HEK293 (cell line): ENCODE data around the gene SLC3A2.
A peak's percentile ranks its signal among the peaks of the same experiment; 100 is the strongest.

ENCODE experiments used
- GLIS2 ChIP-seq: fragments of 450-650 bp; formaldehyde crosslinking; IDR thresholded peaks from 2 replicates; pipeline ENCODE4 v1.5.1; 2016; ENCODE audit warnings: missing biosample characterization, missing genetic modification characterization
- HOXD13 ChIP-seq: sonication (generic); formaldehyde crosslinking; IDR thresholded peaks from 2 replicates; pipeline ENCODE4 v1.8.0; 2022; ENCODE audit warnings: missing genetic modification reagents, borderline replicate concordance
- IKZF3 ChIP-seq: fragments of 450-650 bp; IDR thresholded peaks from 2 replicates; pipeline ENCODE4 v1.5.0; 2018; ENCODE audit warnings: missing biosample characterization, mild to moderate bottlenecking, missing genetic modification characterization, moderate library complexity
- SALL2 ChIP-seq: fragments of 450-650 bp; formaldehyde crosslinking; IDR thresholded peaks from 2 replicates; pipeline ENCODE4 v1.5.0; 2017; ENCODE audit warnings: missing biosample characterization, mild to moderate bottlenecking, missing genetic modification characterization, borderline replicate concordance
- SCRT2 ChIP-seq: fragments of 450-650 bp; formaldehyde crosslinking; IDR thresholded peaks from 2 replicates; pipeline ENCODE4 v1.5.1; 2016; ENCODE audit warnings: missing biosample characterization, missing genetic modification characterization
- SETDB1 ChIP-seq: IDR thresholded peaks from one replicate; pipeline ENCODE4 v1.6.1; 2017; ENCODE audit warnings: mild to moderate bottlenecking, low read length, moderate library complexity, mixed read lengths; ENCODE audit not compliant: insufficient read length
- SP2 ChIP-seq: fragments of 450-650 bp; formaldehyde crosslinking; IDR thresholded peaks from 2 replicates; pipeline ENCODE4 v1.5.1; 2016; ENCODE audit warnings: missing biosample characterization, missing genetic modification characterization
- ZFP3 ChIP-seq: fragments of 450-650 bp; formaldehyde crosslinking; IDR thresholded peaks from 2 replicates; pipeline ENCODE4 v1.5.1; 2016; ENCODE audit warnings: low read depth, missing biosample characterization, missing genetic modification characterization
- ZFP69B ChIP-seq: fragments of 450-650 bp; formaldehyde crosslinking; IDR thresholded peaks from 2 replicates; pipeline ENCODE4 v1.5.1; 2016; ENCODE audit warnings: missing biosample characterization, missing genetic modification characterization
- ZNF10 ChIP-seq: fragments of 450-650 bp; formaldehyde crosslinking; IDR thresholded peaks from 2 replicates; pipeline ENCODE4 v1.5.1; 2017; ENCODE audit warnings: missing biosample characterization, missing genetic modification characterization
- ZNF121 ChIP-seq: fragments of 450-650 bp; formaldehyde crosslinking; IDR thresholded peaks from 2 replicates; pipeline ENCODE4 v1.5.1; 2016; ENCODE audit warnings: missing biosample characterization, missing genetic modification characterization
- ZNF146 ChIP-seq: fragments of 450-650 bp; formaldehyde crosslinking; IDR thresholded peaks from 2 replicates; pipeline ENCODE4 v1.5.1; 2016; ENCODE audit warnings: missing biosample characterization, missing genetic modification characterization
- ZNF16 ChIP-seq: fragments of 450-650 bp; formaldehyde crosslinking; IDR thresholded peaks from 2 replicates; pipeline ENCODE4 v1.5.1; 2016; ENCODE audit warnings: low read depth, missing biosample characterization, missing genetic modification characterization
- ZNF174 ChIP-seq: fragments of 450-650 bp; formaldehyde crosslinking; IDR thresholded peaks from 2 replicates; pipeline ENCODE4 v1.5.0; 2017; ENCODE audit warnings: missing biosample characterization, mild to moderate bottlenecking, missing genetic modification characterization
- ZNF223 ChIP-seq: fragments of 450-650 bp; formaldehyde crosslinking; IDR thresholded peaks from 2 replicates; pipeline ENCODE4 v1.5.1; 2016; ENCODE audit warnings: missing biosample characterization, missing genetic modification characterization
- ZNF248 ChIP-seq: fragments of 450-650 bp; formaldehyde crosslinking; IDR thresholded peaks from 2 replicates; pipeline ENCODE4 v1.5.1; 2017; ENCODE audit warnings: missing biosample characterization, missing genetic modification characterization
- ZNF311 ChIP-seq: fragments of 450-650 bp; formaldehyde crosslinking; IDR thresholded peaks from 2 replicates; pipeline ENCODE4 v1.5.1; 2017; ENCODE audit warnings: missing biosample characterization, missing genetic modification characterization, borderline replicate concordance
- ZNF48 ChIP-seq: fragments of 450-650 bp; formaldehyde crosslinking; IDR thresholded peaks from 2 replicates; pipeline ENCODE4 v1.5.1; 2016; ENCODE audit warnings: missing biosample characterization, missing genetic modification characterization
- ZNF514 ChIP-seq: fragments of 450-650 bp; formaldehyde crosslinking; IDR thresholded peaks from 2 replicates; pipeline ENCODE4 v1.5.1; 2016; ENCODE audit warnings: missing biosample characterization, missing genetic modification characterization
- ZNF521 ChIP-seq: fragments of 450-650 bp; formaldehyde crosslinking; IDR thresholded peaks from 2 replicates; pipeline ENCODE4 v1.5.1; 2017; ENCODE audit warnings: missing biosample characterization, mild to moderate bottlenecking, missing genetic modification characterization
- ZNF549 ChIP-seq: fragments of 450-650 bp; IDR thresholded peaks from 2 replicates; pipeline ENCODE4 v1.5.1; 2018; ENCODE audit warnings: missing biosample characterization, missing genetic modification characterization, mild to moderate bottlenecking, inconsistent platforms, moderate library complexity
- ZNF585B ChIP-seq: fragments of 450-650 bp; formaldehyde crosslinking; IDR thresholded peaks from 2 replicates; pipeline ENCODE4 v1.5.1; 2016; ENCODE audit warnings: missing biosample characterization, missing genetic modification characterization
- ZNF610 ChIP-seq: fragments of 450-650 bp; formaldehyde crosslinking; IDR thresholded peaks from 2 replicates; pipeline ENCODE4 v1.5.1; 2016; ENCODE audit warnings: missing biosample characterization, missing genetic modification characterization, borderline replicate concordance
- ZNF621 ChIP-seq: fragments of 450-650 bp; formaldehyde crosslinking; IDR thresholded peaks from 2 replicates; pipeline ENCODE4 v1.5.1; 2017; ENCODE audit warnings: missing biosample characterization, missing genetic modification characterization
- ZNF629 ChIP-seq: fragments of 450-650 bp; formaldehyde crosslinking; IDR thresholded peaks from 2 replicates; pipeline ENCODE4 v1.5.1; 2017; ENCODE audit warnings: missing biosample characterization, missing genetic modification characterization
- ZNF658 ChIP-seq: fragments of 450-650 bp; formaldehyde crosslinking; IDR thresholded peaks from 2 replicates; pipeline ENCODE4; 2016; ENCODE audit warnings: missing biosample characterization, missing genetic modification characterization
- ZNF660 ChIP-seq: fragments of 450-650 bp; IDR thresholded peaks from 2 replicates; pipeline ENCODE4 v1.5.1; 2018; ENCODE audit warnings: missing biosample characterization, mild to moderate bottlenecking, missing genetic modification characterization
- ZNF670 ChIP-seq: fragments of 450-650 bp; formaldehyde crosslinking; IDR thresholded peaks from 2 replicates; pipeline ENCODE4 v1.5.1; 2016; ENCODE audit warnings: missing biosample characterization, missing genetic modification characterization, low read depth
- ZNF792 ChIP-seq: fragments of 450-650 bp; formaldehyde crosslinking; IDR thresholded peaks from 2 replicates; pipeline ENCODE4 v1.5.1; 2016; ENCODE audit warnings: missing biosample characterization, missing genetic modification characterization
- ZNF837 ChIP-seq: fragments of 450-650 bp; formaldehyde crosslinking; IDR thresholded peaks from 2 replicates; pipeline ENCODE4 v1.5.1; 2016; ENCODE audit warnings: missing biosample characterization, missing genetic modification characterization
- ZSCAN16 ChIP-seq: fragments of 450-650 bp; formaldehyde crosslinking; IDR thresholded peaks from 2 replicates; pipeline ENCODE4 v1.5.1; 2016; ENCODE audit warnings: missing biosample characterization, missing genetic modification characterization
- TF ChIP-seq, protein P1 (sequence below): fragments of 450-650 bp; formaldehyde crosslinking; IDR thresholded peaks from 2 replicates; pipeline ENCODE4 v1.5.1; 2017; ENCODE audit warnings: missing biosample characterization, missing genetic modification characterization
- TF ChIP-seq, protein P2 (sequence below): fragments of 450-650 bp; formaldehyde crosslinking; IDR thresholded peaks from 2 replicates; pipeline ENCODE4 v1.5.1; 2016; ENCODE audit warnings: missing biosample characterization, missing genetic modification characterization
- TF ChIP-seq, protein P3 (sequence below): fragments of 450-650 bp; formaldehyde crosslinking; IDR thresholded peaks from 2 replicates; pipeline ENCODE4 v1.5.1; 2017; ENCODE audit warnings: missing biosample characterization, missing genetic modification characterization
- TF ChIP-seq, protein P4 (sequence below): fragments of 450-650 bp; formaldehyde crosslinking; IDR thresholded peaks from 2 replicates; pipeline ENCODE4 v1.5.1; 2016; ENCODE audit warnings: missing biosample characterization, missing genetic modification characterization

The SLC3A2 gene

DNA sequence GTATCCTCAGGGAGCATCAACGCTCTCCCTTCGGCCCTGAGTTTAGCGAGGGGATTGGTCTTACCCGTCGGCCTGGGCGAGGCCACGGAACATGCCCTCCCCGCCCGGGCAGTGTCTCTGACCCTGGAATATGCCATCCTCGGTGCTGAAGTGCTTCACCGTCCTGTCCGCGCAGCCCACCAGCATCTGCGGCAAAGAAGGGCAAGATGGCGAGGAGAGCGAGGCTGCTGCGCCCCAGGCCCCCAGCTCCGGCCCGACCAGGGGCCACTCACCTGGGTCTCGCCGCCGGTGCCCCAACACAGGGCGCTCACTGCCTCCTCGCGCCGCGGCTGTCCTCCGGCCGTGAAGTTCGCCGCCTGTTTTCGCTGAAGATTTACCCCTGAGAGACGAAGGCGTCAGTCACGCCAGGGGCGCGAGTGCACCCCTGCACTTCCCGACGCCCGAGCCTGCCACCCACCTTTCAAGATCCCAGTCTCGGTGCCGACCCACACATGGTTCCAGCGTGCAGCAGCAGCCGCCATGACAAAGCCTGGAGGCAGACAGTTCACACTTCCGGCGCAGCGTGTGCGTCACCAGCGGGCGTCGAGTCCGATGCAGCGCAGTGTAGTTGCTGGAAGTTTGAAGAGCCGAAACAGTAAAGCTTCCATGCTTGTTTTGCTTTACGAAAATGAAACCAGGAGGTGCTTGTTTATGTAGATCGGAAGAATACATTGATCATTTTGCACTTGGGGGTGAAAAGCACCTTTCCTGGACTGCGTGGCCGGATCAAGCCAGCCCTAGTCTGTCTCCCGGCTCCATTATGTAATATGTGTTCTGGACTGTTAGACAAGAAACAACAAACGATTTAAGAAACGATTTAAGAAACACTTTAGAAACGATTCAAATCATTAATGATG, 41.4 kb upstream of the SLC3A2 start, which contains the start of gene WDR74 (continued):
- TF ChIP-seq ZNF16 (tag by site-specific recombination) (no peak), ZNF48 (tag by site-specific recombination) (no peak), ZNF837 (no peak), ZNF621 (tag by site-specific recombination) (no peak), ZNF629 (tag by site-specific recombination) (peak; percentile 79), ZNF670 (tag by site-specific recombination) (no peak), ZFP3 (tag by site-specific recombination) (no peak), SETDB1 (no peak), ZNF549 (tag by site-specific recombination) (no peak), ZNF174 (tag by site-specific recombination) (no peak), ZNF10 (no peak), ZNF792 (no peak), ZFP69B (tag by site-specific recombination) (0 out of 2 replicates have a peak, but pooled peaks have one; percentile 16), ZNF248 (tag by site-specific recombination) (no peak), ZSCAN16 (tag by site-specific recombination) (no peak), ZNF658 (tag by site-specific recombination) (no peak), HOXD13 (CRISPR knock-in tag) (no peak), ZNF585B (tag by site-specific recombination) (no peak), SCRT2 (tag by site-specific recombination) (no peak), SALL2 (no peak), IKZF3 (tag by site-specific recombination) (no peak), ZNF223 (tag by site-specific recombination) (no peak), ZNF121 (tag by site-specific recombination) (peak; percentile 34; the same call in 1 of the 2 replicates), ZNF521 (tag by site-specific recombination) (no peak), ZNF514 (no peak), ZNF311 (tag by site-specific recombination) (no peak), ZNF610 (tag by site-specific recombination) (0 out of 2 replicates have a peak, but pooled peaks have one; percentile 22), GLIS2 (tag by site-specific recombination) (no peak), ZNF146 (no peak), SP2 (tag by site-specific recombination) (peak; percentile 48), ZNF660 (0 out of 2 replicates have a peak, but pooled peaks have one; percentile 45)
- TF ChIP-seq, protein P1, sequence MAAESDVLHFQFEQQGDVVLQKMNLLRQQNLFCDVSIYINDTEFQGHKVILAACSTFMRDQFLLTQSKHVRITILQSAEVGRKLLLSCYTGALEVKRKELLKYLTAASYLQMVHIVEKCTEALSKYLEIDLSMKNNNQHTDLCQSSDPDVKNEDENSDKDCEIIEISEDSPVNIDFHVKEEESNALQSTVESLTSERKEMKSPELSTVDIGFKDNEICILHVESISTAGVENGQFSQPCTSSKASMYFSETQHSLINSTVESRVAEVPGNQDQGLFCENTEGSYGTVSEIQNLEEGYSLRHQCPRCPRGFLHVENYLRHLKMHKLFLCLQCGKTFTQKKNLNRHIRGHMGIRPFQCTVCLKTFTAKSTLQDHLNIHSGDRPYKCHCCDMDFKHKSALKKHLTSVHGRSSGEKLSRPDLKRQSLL (tag by site-specific recombination), result no peak
- TF ChIP-seq, protein P2, sequence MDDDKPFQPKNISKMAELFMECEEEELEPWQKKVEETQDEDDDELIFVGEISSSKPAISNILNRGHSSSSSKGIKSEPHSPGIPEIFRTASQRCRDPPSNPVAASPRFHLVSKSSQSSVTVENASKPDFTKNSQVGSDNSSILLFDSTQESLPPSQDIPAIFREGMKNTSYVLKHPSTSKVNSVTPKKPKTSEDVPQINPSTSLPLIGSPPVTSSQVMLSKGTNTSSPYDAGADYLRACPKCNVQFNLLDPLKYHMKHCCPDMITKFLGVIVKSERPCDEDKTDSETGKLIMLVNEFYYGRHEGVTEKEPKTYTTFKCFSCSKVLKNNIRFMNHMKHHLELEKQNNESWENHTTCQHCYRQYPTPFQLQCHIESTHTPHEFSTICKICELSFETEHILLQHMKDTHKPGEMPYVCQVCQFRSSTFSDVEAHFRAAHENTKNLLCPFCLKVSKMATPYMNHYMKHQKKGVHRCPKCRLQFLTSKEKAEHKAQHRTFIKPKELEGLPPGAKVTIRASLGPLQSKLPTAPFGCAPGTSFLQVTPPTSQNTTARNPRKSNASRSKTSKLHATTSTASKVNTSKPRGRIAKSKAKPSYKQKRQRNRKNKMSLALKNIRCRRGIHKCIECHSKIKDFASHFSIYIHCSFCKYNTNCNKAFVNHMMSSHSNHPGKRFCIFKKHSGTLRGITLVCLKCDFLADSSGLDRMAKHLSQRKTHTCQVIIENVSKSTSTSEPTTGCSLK (tag by site-specific recombination), result no peak
- TF ChIP-seq, protein P3, sequence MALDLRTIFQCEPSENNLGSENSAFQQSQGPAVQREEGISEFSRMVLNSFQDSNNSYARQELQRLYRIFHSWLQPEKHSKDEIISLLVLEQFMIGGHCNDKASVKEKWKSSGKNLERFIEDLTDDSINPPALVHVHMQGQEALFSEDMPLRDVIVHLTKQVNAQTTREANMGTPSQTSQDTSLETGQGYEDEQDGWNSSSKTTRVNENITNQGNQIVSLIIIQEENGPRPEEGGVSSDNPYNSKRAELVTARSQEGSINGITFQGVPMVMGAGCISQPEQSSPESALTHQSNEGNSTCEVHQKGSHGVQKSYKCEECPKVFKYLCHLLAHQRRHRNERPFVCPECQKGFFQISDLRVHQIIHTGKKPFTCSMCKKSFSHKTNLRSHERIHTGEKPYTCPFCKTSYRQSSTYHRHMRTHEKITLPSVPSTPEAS (tag by site-specific recombination), result no peak
- TF ChIP-seq, protein P4, sequence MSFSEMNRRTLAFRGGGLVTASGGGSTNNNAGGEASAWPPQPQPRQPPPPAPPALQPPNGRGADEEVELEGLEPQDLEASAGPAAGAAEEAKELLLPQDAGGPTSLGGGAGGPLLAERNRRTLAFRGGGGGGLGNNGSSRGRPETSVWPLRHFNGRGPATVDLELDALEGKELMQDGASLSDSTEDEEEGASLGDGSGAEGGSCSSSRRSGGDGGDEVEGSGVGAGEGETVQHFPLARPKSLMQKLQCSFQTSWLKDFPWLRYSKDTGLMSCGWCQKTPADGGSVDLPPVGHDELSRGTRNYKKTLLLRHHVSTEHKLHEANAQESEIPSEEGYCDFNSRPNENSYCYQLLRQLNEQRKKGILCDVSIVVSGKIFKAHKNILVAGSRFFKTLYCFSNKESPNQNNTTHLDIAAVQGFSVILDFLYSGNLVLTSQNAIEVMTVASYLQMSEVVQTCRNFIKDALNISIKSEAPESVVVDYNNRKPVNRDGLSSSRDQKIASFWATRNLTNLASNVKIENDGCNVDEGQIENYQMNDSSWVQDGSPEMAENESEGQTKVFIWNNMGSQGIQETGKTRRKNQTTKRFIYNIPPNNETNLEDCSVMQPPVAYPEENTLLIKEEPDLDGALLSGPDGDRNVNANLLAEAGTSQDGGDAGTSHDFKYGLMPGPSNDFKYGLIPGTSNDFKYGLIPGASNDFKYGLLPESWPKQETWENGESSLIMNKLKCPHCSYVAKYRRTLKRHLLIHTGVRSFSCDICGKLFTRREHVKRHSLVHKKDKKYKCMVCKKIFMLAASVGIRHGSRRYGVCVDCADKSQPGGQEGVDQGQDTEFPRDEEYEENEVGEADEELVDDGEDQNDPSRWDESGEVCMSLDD, result no peak; the same call in 1 of the 2 replicates
